K562 (cell line): Measurements from ENCODE around the gene SPDL1. TPM values are rescaled to one million over a fixed set of nuclear protein-coding genes. Genes with fewer than 3 reads are reported as not detected.

Source experiments
- ATAC-seq: fragments of 200-7000 bp; cut with Tn5 transposase; 3 replicates; pipeline ENCODE4 v1.9.1; 2020; ENCODE audit warnings: moderate library complexity
- BruUV-seq: library from RNA; stranded (reverse); fragments of 400-500 nt; replicated peaks from 2 replicates; lab custom pipeline; 2021; lab: Mats Ljungman, UMichigan
- CTCF ChIA-PET: fragments of 300-600 bp; formaldehyde crosslinking; extraction: SDS; loops from one replicate; lab custom pipeline; 2021; ENCODE audit warnings: low intra/inter-chr PET ratio; lab: Yijun Ruan, JAX
- POLR2A ChIA-PET: fragments of 300-600, 350-650 bp; sonication (Branson Sonifier 250); formaldehyde crosslinking; extraction: SDS; loops from one replicate; lab custom pipeline; 2021; ENCODE audit warnings: antibody characterized with exemption, inconsistent platforms; lab: Yijun Ruan, JAX
- DNase-seq, 4 experiments: peaks; one replicate each; pipeline versions ENCODE4 v3.0.0 to v3.0.0-alpha.2; 2011 to 2018; ENCODE audit warnings: low spot score in 3 of 4, mixed read lengths in 3 of 4; ENCODE audit errors: extremely low read depth in 1 of 4
- FAIRE-seq: peaks from 2 replicates; lab custom pipeline; 2011; peaks lifted over from hg19 to GRCh38; lab: Jason Lieb, UNC
- H2AFZ ChIP-seq: 2 replicates; pipeline ENCODE4 v1.6.0; 2011; ENCODE audit warnings: low read depth, low read length, control low read depth, inconsistent platforms
- H3K27ac ChIP-seq: fragments of 200-600 bp; 3 replicates; pipeline ENCODE4 v1.8.0; 2011; ENCODE audit warnings: low read depth, mild to moderate bottlenecking, control low read depth, inconsistent platforms, low read length, moderate library complexity, mixed read lengths; ENCODE audit errors: extremely low read depth
- H3K27me3 ChIP-seq, 2 experiments: fragments of 300-600 bp in 1 of 2; 2 replicates in 1 of 2; 3 replicates in 1 of 2; pipeline versions ENCODE4 v1.6.0 to v1.8.0; 2011; ENCODE audit warnings: inconsistent platforms in 2 of 2, low read length in 2 of 2, mild to moderate bottlenecking in 1 of 2, mixed read lengths in 1 of 2, moderate library complexity in 1 of 2; ENCODE audit not compliant: control insufficient read depth in 2 of 2, insufficient read depth in 2 of 2
- H3K36me3 ChIP-seq: fragments of 300-600 bp; 3 replicates; pipeline ENCODE4 v1.8.0; 2011; ENCODE audit warnings: mild to moderate bottlenecking, low read length, inconsistent platforms; ENCODE audit not compliant: control insufficient read depth, insufficient read depth
- H3K4me1 ChIP-seq, 2 experiments: fragments of 200-600 bp in 1 of 2; replicated peaks in 1 of 2; 2 replicates in 1 of 2; 3 replicates in 1 of 2; pipeline versions ENCODE4 v1.5.1 to v1.8.0; 2011; ENCODE audit warnings: inconsistent platforms in 2 of 2, low read length in 2 of 2, mild to moderate bottlenecking in 1 of 2, mixed read lengths in 1 of 2, moderate library complexity in 1 of 2; ENCODE audit not compliant: control insufficient read depth in 2 of 2, insufficient read depth in 2 of 2
- H3K4me2 ChIP-seq: 2 replicates; pipeline ENCODE4 v1.6.1; 2011; ENCODE audit warnings: low read length, control low read depth, inconsistent platforms, mixed read lengths; ENCODE audit not compliant: insufficient read depth
- H3K4me3 ChIP-seq: fragments of 200-600 bp; sonication (generic), shearing (Covaris generic); 2 replicates; pipeline ENCODE4 v1.5.1; 2016; ENCODE audit warnings: control low read depth, inconsistent platforms
- H3K79me2 ChIP-seq: fragments of 200-600 bp; 3 replicates; pipeline ENCODE4 v1.8.0; 2011; ENCODE audit warnings: low read length, inconsistent platforms; ENCODE audit not compliant: control insufficient read depth, insufficient read depth
- H3K9ac ChIP-seq, 2 experiments: 2 replicates each; pipeline versions ENCODE4 v1.6.0 to v1.6.1; 2011; ENCODE audit warnings: low read depth in 2 of 2, low read length in 2 of 2, control low read depth in 1 of 2, inconsistent platforms in 1 of 2, mild to moderate bottlenecking in 1 of 2, mixed read lengths in 1 of 2; ENCODE audit not compliant: insufficient read depth in 1 of 2
- H3K9me1 ChIP-seq: one replicate; pipeline ENCODE4 v1.6.0; 2011; ENCODE audit warnings: inconsistent platforms, mild to moderate bottlenecking, low read length, moderate library complexity; ENCODE audit not compliant: control insufficient read depth, insufficient read depth
- H3K9me3 ChIP-seq: replicated peaks from 2 replicates; pipeline ENCODE4 v1.5.1; 2011; ENCODE audit warnings: low read depth, low read length, inconsistent platforms; ENCODE audit not compliant: control insufficient read depth, insufficient read depth
- H4K20me1 ChIP-seq: replicated peaks from 2 replicates; pipeline ENCODE4 v1.6.1; 2011; ENCODE audit warnings: low read length, inconsistent platforms, mixed read lengths; ENCODE audit not compliant: control insufficient read depth, insufficient read depth
- BHLHE40 ChIP-seq: IDR thresholded peaks from 2 replicates; pipeline ENCODE4 v1.6.1; 2011; ENCODE audit warnings: low read length, improper control_type of control experiment
- EP300 ChIP-seq: IDR thresholded peaks from 2 replicates; pipeline ENCODE4 v1.6.1; 2012; ENCODE audit warnings: low read length, improper control_type of control experiment
- HDAC1 ChIP-seq, 2 experiments: fragments of 450-650 bp; IDR thresholded peaks; 2 replicates each; pipeline ENCODE4 v1.6.1; 2016 to 2017; ENCODE audit warnings: inconsistent platforms in 1 of 2, mild to moderate bottlenecking in 1 of 2, moderate library complexity in 1 of 2
- KAT8 ChIP-seq: fragments of 450-650 bp; IDR thresholded peaks from 2 replicates; pipeline ENCODE4 v1.6.1; 2016; ENCODE audit warnings: low read depth, mild to moderate bottlenecking
- L3MBTL2 ChIP-seq: fragments of 450-650 bp; IDR thresholded peaks from 2 replicates; pipeline ENCODE4 v1.6.1; 2016; ENCODE audit warnings: mild to moderate bottlenecking, moderate library complexity
- NR2C2 ChIP-seq, 2 experiments: fragments of 200-800 bp in 1 of 2; sonication (Bioruptor generic) in 1 of 2; sonication (generic) in 1 of 2; formaldehyde crosslinking in 1 of 2; IDR thresholded peaks; 2 replicates each; pipeline versions ENCODE4 v1.6.1 to v1.8.0; 2016 to 2022; ENCODE audit warnings: mild to moderate bottlenecking in 1 of 2, missing compliant biosample characterization in 1 of 2, missing genetic modification characterization in 1 of 2, missing genetic modification reagents in 1 of 2
- SRSF3 ChIP-seq: fragments of 200-400 bp; formaldehyde crosslinking; IDR thresholded peaks from 2 replicates; pipeline ENCODE4 v1.6.1; 2016; ENCODE audit warnings: mild to moderate bottlenecking, low read length, moderate library complexity; ENCODE audit not compliant: insufficient read depth
- STAT5A ChIP-seq: IDR thresholded peaks from 2 replicates; pipeline ENCODE4 v1.6.1; 2012; ENCODE audit warnings: low read length, inconsistent platforms, borderline replicate concordance
- ZNF263 ChIP-seq: sonication (generic); formaldehyde crosslinking; IDR thresholded peaks from 2 replicates; pipeline ENCODE4 v1.8.0; 2022; ENCODE audit warnings: mild to moderate bottlenecking, missing genetic modification reagents, borderline replicate concordance
- WGBS: fragments of 100-300 bp; shearing (Covaris generic); methylation state at CpG from one replicate; pipeline ENCODE4 v1.1.6; 2016; ENCODE audit warnings: low coverage, mixed read lengths; ENCODE audit not compliant: insufficient coverage; ENCODE audit errors: missing lambda C conversion rate; 5-methylcytosine and 5-hydroxymethylcytosine counted together
- in situ Hi-C: fragments of 300-500 bp; cut with MboI; formaldehyde crosslinking; loops from 4 replicates; pipeline ENCODE4 v1.15.0; 2018; ENCODE audit warnings: inconsistent platforms, mixed read lengths
- intact Hi-C: fragments of 100-400 bp; cut with micrococcal nuclease; formaldehyde crosslinking; loops from 2 replicates; pipeline ENCODE4 v1.14.2; 2022
- polyA plus RNA-seq, 8 experiments: library from polyadenylated mRNA; depleted of rRNA in 4 of 8; stranded (reverse) in 5 of 8; unstranded in 3 of 8; fragments of >200 nt; fragmentation: Nextera tagmentation in 2 of 8; fragmentation: Illumina TruSeq in 1 of 8; extraction: Ambion mirVana in 2 of 8; extraction: Trizol in 1 of 8; gene quantifications; 2 replicates each; pipeline versions ENCODE4 v1.2.1 to v1.2.3, GENCODE V29; 2011 to 2014; ENCODE audit warnings: inconsistent platforms in 1 of 8, missing spikeins in 1 of 8
- total RNA-seq, 7 experiments: library from RNA; depleted of rRNA in 6 of 7; stranded (reverse); fragments of >200 nt in 6 of 7; fragmentation: Illumina TruSeq in 2 of 7; extraction: Trizol in 2 of 7; gene quantifications; 2 replicates each; pipeline versions ENCODE4 v1.2.1 to v1.2.3, GENCODE V29; 2011 to 2021; ENCODE audit warnings: low replicate concordance in 1 of 7
- TF ChIP-seq, protein P1 (sequence below): fragments of 450-650 bp; formaldehyde crosslinking; IDR thresholded peaks from 2 replicates; pipeline ENCODE4 v1.4.0; 2020; ENCODE audit warnings: mild to moderate bottlenecking, moderate library complexity
- TF ChIP-seq, protein P2 (sequence below): sonication (generic); formaldehyde crosslinking; IDR thresholded peaks from 2 replicates; pipeline ENCODE4 v1.8.1; 2023; ENCODE audit warnings: mild to moderate bottlenecking, missing genetic modification reagents
- TF ChIP-seq, protein P3 (sequence below): fragments of 450-650 bp; IDR thresholded peaks from 2 replicates; pipeline ENCODE4 v1.7.0; 2016; ENCODE audit warnings: borderline replicate concordance

The SPDL1 gene
- total and polyA plus RNA-seq, 9 of the 15 experiments (the other 6 are each of a cell fraction or from before 2014, with no cell fraction given): 32.4 to 59.6 (median 49.0) TPM

DNA sequence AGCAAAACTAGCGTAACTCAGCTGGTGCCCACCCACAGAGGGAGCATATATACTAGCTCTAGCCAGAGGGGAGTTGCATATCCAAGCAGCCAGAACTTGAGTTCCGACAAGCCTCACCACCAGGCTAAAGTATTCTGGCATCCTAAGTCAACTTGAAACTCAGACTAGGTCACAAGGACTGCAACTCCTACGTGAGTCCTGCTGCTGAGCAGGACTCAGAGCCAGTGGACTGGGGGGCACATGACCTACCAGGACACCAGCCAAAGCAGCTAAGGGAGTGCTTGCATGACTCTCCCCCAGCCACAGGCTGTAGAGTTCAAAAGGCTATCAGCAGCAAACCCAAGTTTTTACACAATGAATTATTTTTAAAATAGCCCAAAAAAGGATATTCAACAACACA, 26.1 kb downstream of the SPDL1 start:
- in situ Hi-C loops (no loop called here), intact Hi-C loops (no loop called here)
- Histone ChIP-seq H2AFZ (no peak overlapping the region), H3K27me3 (no peaks in the 10 kb centered on the region), H3K27ac (no peak overlapping the region), H3K9ac (no peak overlapping the region), H3K4me1 (no peaks in the 10 kb centered on the region), H3K9me1 (no peaks in the 10 kb centered on the region), H3K4me2 (no peak overlapping the region), H3K79me2 (no peaks in the 10 kb centered on the region), H3K9me3 (no peaks in the 10 kb centered on the region), H3K36me3 (no peaks in the 10 kb centered on the region), H4K20me1 (no peaks in the 10 kb centered on the region), H3K4me3 (no peak overlapping the region)
- DNase-seq (no peak), ATAC-seq (no peak), FAIRE-seq (no peak)
- TF ChIP-seq, protein P1, sequence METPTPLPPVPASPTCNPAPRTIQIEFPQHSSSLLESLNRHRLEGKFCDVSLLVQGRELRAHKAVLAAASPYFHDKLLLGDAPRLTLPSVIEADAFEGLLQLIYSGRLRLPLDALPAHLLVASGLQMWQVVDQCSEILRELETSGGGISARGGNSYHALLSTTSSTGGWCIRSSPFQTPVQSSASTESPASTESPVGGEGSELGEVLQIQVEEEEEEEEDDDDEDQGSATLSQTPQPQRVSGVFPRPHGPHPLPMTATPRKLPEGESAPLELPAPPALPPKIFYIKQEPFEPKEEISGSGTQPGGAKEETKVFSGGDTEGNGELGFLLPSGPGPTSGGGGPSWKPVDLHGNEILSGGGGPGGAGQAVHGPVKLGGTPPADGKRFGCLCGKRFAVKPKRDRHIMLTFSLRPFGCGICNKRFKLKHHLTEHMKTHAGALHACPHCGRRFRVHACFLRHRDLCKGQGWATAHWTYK (CRISPR knock-in tag): no peak
- TF ChIP-seq ZNF263 (CRISPR knock-in tag): no peak
- no peak for TF ChIP-seq STAT5A
- no peak for TF ChIP-seq HDAC1 (IDR thresholded peaks at IDR 0.05)
- no peak for TF ChIP-seq EP300
- TF ChIP-seq, protein P2, sequence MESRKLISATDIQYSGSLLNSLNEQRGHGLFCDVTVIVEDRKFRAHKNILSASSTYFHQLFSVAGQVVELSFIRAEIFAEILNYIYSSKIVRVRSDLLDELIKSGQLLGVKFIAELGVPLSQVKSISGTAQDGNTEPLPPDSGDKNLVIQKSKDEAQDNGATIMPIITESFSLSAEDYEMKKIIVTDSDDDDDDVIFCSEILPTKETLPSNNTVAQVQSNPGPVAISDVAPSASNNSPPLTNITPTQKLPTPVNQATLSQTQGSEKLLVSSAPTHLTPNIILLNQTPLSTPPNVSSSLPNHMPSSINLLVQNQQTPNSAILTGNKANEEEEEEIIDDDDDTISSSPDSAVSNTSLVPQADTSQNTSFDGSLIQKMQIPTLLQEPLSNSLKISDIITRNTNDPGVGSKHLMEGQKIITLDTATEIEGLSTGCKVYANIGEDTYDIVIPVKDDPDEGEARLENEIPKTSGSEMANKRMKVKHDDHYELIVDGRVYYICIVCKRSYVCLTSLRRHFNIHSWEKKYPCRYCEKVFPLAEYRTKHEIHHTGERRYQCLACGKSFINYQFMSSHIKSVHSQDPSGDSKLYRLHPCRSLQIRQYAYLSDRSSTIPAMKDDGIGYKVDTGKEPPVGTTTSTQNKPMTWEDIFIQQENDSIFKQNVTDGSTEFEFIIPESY: no peak
- TF ChIP-seq NR2C2 (CRISPR knock-in tag; IDR thresholded peaks at IDR 0.05): no peak
- no peak for TF ChIP-seq NR2C2 (tag; IDR thresholded peaks at IDR 0.05)
- TF ChIP-seq BHLHE40: no peak
- no peak for TF ChIP-seq L3MBTL2
- TF ChIP-seq, protein P3, sequence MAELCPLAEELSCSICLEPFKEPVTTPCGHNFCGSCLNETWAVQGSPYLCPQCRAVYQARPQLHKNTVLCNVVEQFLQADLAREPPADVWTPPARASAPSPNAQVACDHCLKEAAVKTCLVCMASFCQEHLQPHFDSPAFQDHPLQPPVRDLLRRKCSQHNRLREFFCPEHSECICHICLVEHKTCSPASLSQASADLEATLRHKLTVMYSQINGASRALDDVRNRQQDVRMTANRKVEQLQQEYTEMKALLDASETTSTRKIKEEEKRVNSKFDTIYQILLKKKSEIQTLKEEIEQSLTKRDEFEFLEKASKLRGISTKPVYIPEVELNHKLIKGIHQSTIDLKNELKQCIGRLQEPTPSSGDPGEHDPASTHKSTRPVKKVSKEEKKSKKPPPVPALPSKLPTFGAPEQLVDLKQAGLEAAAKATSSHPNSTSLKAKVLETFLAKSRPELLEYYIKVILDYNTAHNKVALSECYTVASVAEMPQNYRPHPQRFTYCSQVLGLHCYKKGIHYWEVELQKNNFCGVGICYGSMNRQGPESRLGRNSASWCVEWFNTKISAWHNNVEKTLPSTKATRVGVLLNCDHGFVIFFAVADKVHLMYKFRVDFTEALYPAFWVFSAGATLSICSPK: no peak
- TF ChIP-seq KAT8: no peak
- no peak for TF ChIP-seq SRSF3
- CTCF ChIA-PET: interaction anchor here (0.6 kb wide), 1 partner anchor 52 kb away, joined by 3 read pairs; no protein-coding TSS in a partner anchor
- 5% methylated on average over 3 of the region's 3 CpGs for WGBS
- no TSS peak for BruUV-seq
- POLR2A ChIA-PET: no interaction called here
